HepG2 (cell line): ENCODE results near the gene MYL12B. TPM values are rescaled to one million over a fixed set of nuclear protein-coding genes. Genes with fewer than 3 reads are reported as not detected.
A peak's percentile ranks its signal among the peaks of the same experiment; 100 is the strongest.

Experiments used
- ATAC-seq: fragments of 200-7000 bp; cut with Tn5 transposase; 3 replicates; pipeline ENCODE4 v1.9.1; 2020; ENCODE audit warnings: mild to moderate bottlenecking, moderate library complexity
- BruUV-seq: library from RNA; stranded (reverse); fragments of 400-500 nt; replicated peaks from 2 replicates; lab custom pipeline; 2021; lab: Mats Ljungman, UMichigan
- CTCF ChIA-PET: fragments of 300-600 bp; formaldehyde crosslinking; extraction: SDS; loops from one replicate; lab custom pipeline; 2021; ENCODE audit warnings: low total read pairs, inconsistent platforms, low intra/inter-chr PET ratio; lab: Yijun Ruan, JAX
- POLR2A ChIA-PET: fragments of 350-600 bp; sonication (Branson Sonifier 250); formaldehyde crosslinking; loops from one replicate; lab custom pipeline; 2020; ENCODE audit warnings: antibody characterized with exemption, inconsistent platforms; lab: Yijun Ruan, JAX
- DNase-seq: peaks from one replicate; pipeline ENCODE4 v3.0.0-alpha.2; 2015; ENCODE audit warnings: low spot score
- FAIRE-seq: peaks from 3 replicates; lab custom pipeline; 2011; peaks lifted over from hg19 to GRCh38; lab: Jason Lieb, UNC
- H2AFZ ChIP-seq: one replicate; pipeline ENCODE4 v1.6.1; 2011; ENCODE audit warnings: low read length, inconsistent platforms
- H3K27ac ChIP-seq: fragments of 300-600 bp; 3 replicates; pipeline ENCODE4 v1.8.0; 2011; ENCODE audit warnings: mixed run types, mild to moderate bottlenecking, mixed read lengths, low read length, inconsistent platforms; ENCODE audit not compliant: insufficient read depth; ENCODE audit errors: extremely low read length
- H3K27me3 ChIP-seq, 2 experiments: fragments of 200-600 bp in 1 of 2; 2 replicates in 1 of 2; 3 replicates in 1 of 2; pipeline versions ENCODE4 v1.6.0 to v1.8.0; 2011; ENCODE audit warnings: low read length in 2 of 2, mild to moderate bottlenecking in 2 of 2, moderate library complexity in 2 of 2, inconsistent platforms in 1 of 2; ENCODE audit not compliant: insufficient read depth in 2 of 2, control insufficient read depth in 1 of 2
- H3K36me3 ChIP-seq, 2 experiments: fragments of 200-600 bp in 1 of 2; replicated peaks in 1 of 2; 2 replicates in 1 of 2; 3 replicates in 1 of 2; pipeline versions ENCODE4 v1.5.1 to v1.8.0; 2011; ENCODE audit warnings: low read length in 2 of 2, inconsistent platforms in 1 of 2; ENCODE audit not compliant: insufficient read depth in 2 of 2, control insufficient read depth in 1 of 2
- H3K4me1 ChIP-seq: 2 replicates; pipeline ENCODE4 v1.5.1; 2012; ENCODE audit warnings: low read length, inconsistent platforms; ENCODE audit not compliant: insufficient read depth
- H3K4me2 ChIP-seq: 2 replicates; pipeline ENCODE4 v1.6.0; 2011; ENCODE audit warnings: low read depth, low read length, inconsistent platforms
- H3K4me3 ChIP-seq, 3 experiments: fragments of 200-600 bp in 1 of 3; sonication (generic), shearing (Covaris generic) in 1 of 3; replicated peaks in 1 of 3; 2 replicates each; pipeline ENCODE4 v1.5.1; 2011 to 2016; ENCODE audit warnings: low read length in 3 of 3, inconsistent platforms in 2 of 3, low read depth in 2 of 3, mild to moderate bottlenecking in 2 of 3, control low read depth in 1 of 3, mixed read lengths in 1 of 3; ENCODE audit not compliant: insufficient read depth in 1 of 3
- H3K79me2 ChIP-seq: one replicate; pipeline ENCODE4 v1.6.1; 2011; ENCODE audit warnings: low read length, inconsistent platforms; ENCODE audit not compliant: insufficient read depth
- H3K9ac ChIP-seq: 2 replicates; pipeline ENCODE4 v1.6.0; 2011; ENCODE audit warnings: mild to moderate bottlenecking, low read depth, low read length, inconsistent platforms; ENCODE audit not compliant: insufficient read depth
- H3K9me3 ChIP-seq: 2 replicates; pipeline ENCODE4 v1.5.1; 2012; ENCODE audit warnings: mild to moderate bottlenecking, low read length
- H4K20me1 ChIP-seq: 2 replicates; pipeline ENCODE4 v1.6.0; 2011; ENCODE audit warnings: inconsistent platforms, mild to moderate bottlenecking, low read length, moderate library complexity; ENCODE audit not compliant: insufficient read depth
- GPBP1L1 ChIP-seq: sonication (generic); formaldehyde crosslinking; IDR thresholded peaks from 2 replicates; pipeline ENCODE4 v1.5.0; 2020; ENCODE audit warnings: mild to moderate bottlenecking, missing genetic modification reagents
- MIXL1 ChIP-seq: IDR thresholded peaks from 2 replicates; pipeline ENCODE4 v1.6.1; 2016
- NAIF1 ChIP-seq: sonication (generic); formaldehyde crosslinking; IDR thresholded peaks from 2 replicates; pipeline ENCODE4 v1.5.0; 2020; ENCODE audit warnings: mild to moderate bottlenecking, missing genetic modification reagents, borderline replicate concordance
- NCOA2 ChIP-seq: sonication (generic); formaldehyde crosslinking; IDR thresholded peaks from 2 replicates; pipeline ENCODE4 v1.8.0; 2022; ENCODE audit warnings: inconsistent platforms
- RAD21 ChIP-seq: fragments of 450-650 bp; formaldehyde crosslinking; IDR thresholded peaks from 2 replicates; pipeline ENCODE4 v1.5.0; 2020; ENCODE audit warnings: mild to moderate bottlenecking
- SYNCRIP ChIP-seq: fragments of 200-400 bp; formaldehyde crosslinking; IDR thresholded peaks from 2 replicates; pipeline ENCODE4 v1.6.1; 2018; ENCODE audit warnings: mild to moderate bottlenecking, low read depth, low read length; ENCODE audit not compliant: insufficient read depth
- ZNF101 ChIP-seq: sonication (generic); formaldehyde crosslinking; IDR thresholded peaks from 2 replicates; pipeline ENCODE4 v1.4.0; 2020; ENCODE audit warnings: mild to moderate bottlenecking, low read depth, missing genetic modification reagents, borderline replicate concordance
- ZNF24 ChIP-seq: fragments of 450-650 bp; IDR thresholded peaks from 2 replicates; pipeline ENCODE4 v1.6.1; 2017; ENCODE audit warnings: antibody characterized with exemption, mild to moderate bottlenecking
- ZNF564 ChIP-seq: sonication (generic); formaldehyde crosslinking; IDR thresholded peaks from 2 replicates; pipeline ENCODE4 v1.8.1; 2023; ENCODE audit warnings: mild to moderate bottlenecking, missing genetic modification reagents
- ZNF749 ChIP-seq: sonication (generic); formaldehyde crosslinking; IDR thresholded peaks from 2 replicates; pipeline ENCODE4 v1.8.0; 2022; ENCODE audit warnings: mild to moderate bottlenecking, missing genetic modification reagents, moderate library complexity, borderline replicate concordance
- WGBS: methylation state at CpG from one replicate; pipeline ENCODE4 v1.1.6; 2017; ENCODE audit warnings: low lambda C conversion rate; 5-methylcytosine and 5-hydroxymethylcytosine counted together
- in situ Hi-C: cut with HindIII; loops from 2 replicates; pipeline ENCODE4 v1.10.0; 2017; ENCODE audit warnings: low pct_unique_long_range_greater_than_20kb; ENCODE audit not compliant: extremely low pct_ligation_motif_present
- intact Hi-C: fragments of 100-400 bp; cut with micrococcal nuclease; formaldehyde crosslinking; loops from one replicate; pipeline ENCODE4 v1.10.0; 2022; ENCODE audit not compliant: unreplicated experiment
- polyA plus RNA-seq, 8 experiments: library from polyadenylated mRNA; depleted of rRNA in 3 of 8; stranded (reverse) in 7 of 8; unstranded in 1 of 8; fragments of >200 nt; fragmentation: Illumina TruSeq in 4 of 8; extraction: Trizol in 4 of 8; gene quantifications; 2 replicates each; pipeline versions ENCODE4 v1.2.1 to v1.2.3, GENCODE V29; 2011 to 2016; ENCODE audit warnings: low read depth in 4 of 8, missing spikeins in 1 of 8, mixed read lengths in 1 of 8; ENCODE audit not compliant: insufficient read depth in 1 of 8
- total RNA-seq, 5 experiments: library from RNA; depleted of rRNA; stranded (reverse); fragments of >200 nt; fragmentation: Illumina TruSeq; extraction: Trizol; gene quantifications; 2 replicates each; pipeline ENCODE4 v1.2.3, GENCODE V29; 2016; ENCODE audit warnings: low read depth in 1 of 5
- TF ChIP-seq, protein P1 (sequence below): sonication (generic); formaldehyde crosslinking; IDR thresholded peaks from 2 replicates; pipeline ENCODE4 v1.5.1; 2020; ENCODE audit warnings: mild to moderate bottlenecking, missing genetic modification reagents, moderate library complexity
- TF ChIP-seq, protein P2 (sequence below): IDR thresholded peaks from 2 replicates; pipeline ENCODE4 v1.6.1; 2016; ENCODE audit warnings: low read depth, borderline replicate concordance

Gene MYL12B
- total and polyA plus RNA-seq, 2 of the 13 experiments (the other 11 are each of a cell fraction or from before 2014, with no cell fraction given), result 265 to 340 TPM

- peak overlapping the region; percentile 96 for H3K27ac ChIP-seq
- H3K79me2 ChIP-seq, result peaks cover 45% of the 10 kb centered on the region
- H3K4me2 ChIP-seq, result peak overlapping the region; percentile 82
- no peak overlapping the region for H2AFZ ChIP-seq
- CTCF ChIA-PET, result no interaction called here
- peak overlapping the region; percentile 99 for H3K9ac ChIP-seq
- DNase-seq, result no peak
- in situ Hi-C loops (no loop called here), intact Hi-C loops (loop anchor here (5.0 kb wide), 1 partner anchor 196 kb away; no protein-coding TSS in a partner anchor)
- no TSS peak for BruUV-seq
- POLR2A ChIA-PET, result interaction anchor here (0.6 to 1.7 kb wide), 6 partner anchors 11 to 404 kb away, joined by 3 to 18 read pairs (median 4); partner anchors contain the start of gene MYL12A
- no peak for ATAC-seq
- no peak for FAIRE-seq
- H3K4me1 ChIP-seq, result peaks cover 64% of the 10 kb centered on the region
- WGBS, result 9% methylated on average over 5 of the region's 5 CpGs
- no peaks in the 10 kb centered on the region; a peak in 1 of 5 replicates for H3K36me3 ChIP-seq
- TF ChIP-seq ZNF24 (0 out of 2 replicates have a peak, but pooled peaks have one; percentile 20), NCOA2 (CRISPR knock-in tag) (no peak), RAD21 (CRISPR knock-in tag) (no peak), NAIF1 (0 out of 2 replicates have a peak, but pooled peaks have one; percentile 5), GPBP1L1 (CRISPR knock-in tag) (no peak), ZNF749 (CRISPR knock-in tag) (no peak), ZNF101 (CRISPR knock-in tag) (no peak), MIXL1 (CRISPR knock-in tag) (no peak), SYNCRIP (no peak), ZNF564 (CRISPR knock-in tag) (no peak)
- TF ChIP-seq, protein P1, sequence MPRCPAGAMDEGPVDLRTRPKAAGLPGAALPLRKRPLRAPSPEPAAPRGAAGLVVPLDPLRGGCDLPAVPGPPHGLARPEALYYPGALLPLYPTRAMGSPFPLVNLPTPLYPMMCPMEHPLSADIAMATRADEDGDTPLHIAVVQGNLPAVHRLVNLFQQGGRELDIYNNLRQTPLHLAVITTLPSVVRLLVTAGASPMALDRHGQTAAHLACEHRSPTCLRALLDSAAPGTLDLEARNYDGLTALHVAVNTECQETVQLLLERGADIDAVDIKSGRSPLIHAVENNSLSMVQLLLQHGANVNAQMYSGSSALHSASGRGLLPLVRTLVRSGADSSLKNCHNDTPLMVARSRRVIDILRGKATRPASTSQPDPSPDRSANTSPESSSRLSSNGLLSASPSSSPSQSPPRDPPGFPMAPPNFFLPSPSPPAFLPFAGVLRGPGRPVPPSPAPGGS (CRISPR knock-in tag), result no peak
- TF ChIP-seq, protein P2, sequence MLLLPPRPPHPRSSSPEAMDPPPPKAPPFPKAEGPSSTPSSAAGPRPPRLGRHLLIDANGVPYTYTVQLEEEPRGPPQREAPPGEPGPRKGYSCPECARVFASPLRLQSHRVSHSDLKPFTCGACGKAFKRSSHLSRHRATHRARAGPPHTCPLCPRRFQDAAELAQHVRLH (CRISPR knock-in tag), result no peak
- H4K20me1 ChIP-seq, result peaks cover 32% of the 10 kb centered on the region
- peak overlapping the region; percentile 90 to 96 (median 94) for H3K4me3 ChIP-seq
- H3K9me3 ChIP-seq, result no peaks in the 10 kb centered on the region
- no peaks in the 10 kb centered on the region; a peak in 2 of 5 replicates for H3K27me3 ChIP-seq
These were observed 949 bp upstream of the MYL12B start for GRCh38 chr18:3260995-3261372.
